ENCODE results near the gene ACTN3. TPM values are rescaled to one million over a fixed set of nuclear protein-coding genes. Genes with fewer than 3 reads are reported as not detected.

The ACTN3 gene
- total RNA-seq, 2 donors from 2014 or later = not detected

GRCh38 chr11:66545701-66546367 is 869 bp upstream of the ACTN3 start, which contains the start of gene ZDHHC24:
Gene ZDHHC24, minus strand, starts transcription at chr11:66546048. Its CDS starts 45 bp downstream, at chr11:66546003.
- ATAC-seq (ENCODE audit: insufficient number of reproducible peaks, low FRiP score, low read depth) (peak; percentile 79), DNase-seq (ENCODE audit: low spot score) (peak; percentile 92)
- Histone ChIP-seq H3K4me3 (peak within 1 kb of the TSS; percentile 99), H3K9me3 (no peaks in the 10 kb centered on the region), H3K27me3 (replicated peaks; ENCODE audit: insufficient read depth) (no peaks in the 10 kb centered on the region), H3K27ac (peak within 1 kb of the TSS; percentile 40 to 73), H3K4me1 (ENCODE audit: control insufficient read depth in 1 of 2, low read depth in 2 of 2) (peaks cover 15 to 25% of the 10 kb centered on the region in 2 donors), H3K36me3 (no peaks in the 10 kb centered on the region)
- TF ChIP-seq, protein P1, sequence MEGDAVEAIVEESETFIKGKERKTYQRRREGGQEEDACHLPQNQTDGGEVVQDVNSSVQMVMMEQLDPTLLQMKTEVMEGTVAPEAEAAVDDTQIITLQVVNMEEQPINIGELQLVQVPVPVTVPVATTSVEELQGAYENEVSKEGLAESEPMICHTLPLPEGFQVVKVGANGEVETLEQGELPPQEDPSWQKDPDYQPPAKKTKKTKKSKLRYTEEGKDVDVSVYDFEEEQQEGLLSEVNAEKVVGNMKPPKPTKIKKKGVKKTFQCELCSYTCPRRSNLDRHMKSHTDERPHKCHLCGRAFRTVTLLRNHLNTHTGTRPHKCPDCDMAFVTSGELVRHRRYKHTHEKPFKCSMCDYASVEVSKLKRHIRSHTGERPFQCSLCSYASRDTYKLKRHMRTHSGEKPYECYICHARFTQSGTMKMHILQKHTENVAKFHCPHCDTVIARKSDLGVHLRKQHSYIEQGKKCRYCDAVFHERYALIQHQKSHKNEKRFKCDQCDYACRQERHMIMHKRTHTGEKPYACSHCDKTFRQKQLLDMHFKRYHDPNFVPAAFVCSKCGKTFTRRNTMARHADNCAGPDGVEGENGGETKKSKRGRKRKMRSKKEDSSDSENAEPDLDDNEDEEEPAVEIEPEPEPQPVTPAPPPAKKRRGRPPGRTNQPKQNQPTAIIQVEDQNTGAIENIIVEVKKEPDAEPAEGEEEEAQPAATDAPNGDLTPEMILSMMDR (IDR thresholded peaks at IDR 0.05) = no peak

DNA sequence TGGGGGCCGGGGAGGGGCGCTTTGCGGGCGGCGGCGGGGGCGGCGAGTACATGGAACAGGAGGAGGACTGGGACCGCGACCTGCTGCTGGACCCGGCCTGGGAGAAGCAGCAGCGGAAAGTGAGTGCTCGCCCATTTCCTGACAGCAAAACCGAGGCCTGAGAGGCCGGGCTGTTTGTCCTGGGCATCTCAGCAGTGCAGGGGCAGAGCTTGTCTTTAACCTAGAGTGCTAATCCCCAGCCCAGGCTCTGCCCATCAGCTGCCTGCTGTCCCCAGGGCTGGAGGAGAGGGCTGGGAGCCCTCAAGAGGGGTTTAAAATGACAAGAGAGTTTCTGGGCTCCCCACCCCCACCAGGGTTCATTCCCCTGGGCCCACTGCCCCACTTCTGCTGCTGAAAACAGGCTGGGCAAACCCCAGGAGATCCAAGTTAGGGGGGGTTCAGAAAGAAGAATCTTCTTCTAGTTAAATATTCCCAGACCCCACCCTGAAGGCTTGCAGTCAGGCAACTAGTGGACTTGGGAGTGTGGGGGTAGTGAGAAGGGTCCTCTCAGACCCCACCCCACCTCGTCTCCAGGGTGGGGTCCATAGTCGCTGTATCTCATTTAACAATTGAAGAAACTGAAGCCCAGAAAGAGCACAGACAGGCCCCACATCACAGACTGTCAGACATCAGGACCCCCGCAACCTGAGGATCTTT is 411 bp downstream of the ACTN3 start:
- H3K4me3 ChIP-seq = peak overlapping the region; percentile 99
- peaks cover 15 to 22% of the 10 kb centered on the region in 2 donors for H3K4me1 ChIP-seq (ENCODE audit: control insufficient read depth in 1 of 2, low read depth in 2 of 2)
- no peak for ATAC-seq (ENCODE audit: insufficient number of reproducible peaks, low FRiP score, low read depth)
- no peak for DNase-seq (ENCODE audit: low spot score)
- TF ChIP-seq, protein P1 (IDR thresholded peaks at IDR 0.05) = no peak
- no peaks in the 10 kb centered on the region for H3K27me3 ChIP-seq (replicated peaks; ENCODE audit: insufficient read depth)
- H3K36me3 ChIP-seq = no peaks in the 10 kb centered on the region
- no peaks in the 10 kb centered on the region for H3K9me3 ChIP-seq
- no peak overlapping the region for H3K27ac ChIP-seq

GRCh38 chr11:66547662-66548009 is 933 bp downstream of the ACTN3 start:
- Histone ChIP-seq H3K4me1 (ENCODE audit: control insufficient read depth in 1 of 2, low read depth in 2 of 2) (peaks cover 15 to 17% of the 10 kb centered on the region in 2 donors), H3K4me3 (no peak overlapping the region), H3K9me3 (no peaks in the 10 kb centered on the region), H3K36me3 (no peaks in the 10 kb centered on the region), H3K27ac (no peak overlapping the region), H3K27me3 (replicated peaks; ENCODE audit: insufficient read depth) (no peaks in the 10 kb centered on the region)
- ATAC-seq (ENCODE audit: insufficient number of reproducible peaks, low FRiP score, low read depth) = no peak
- no peak for DNase-seq (ENCODE audit: low spot score)
- TF ChIP-seq, protein P1 (IDR thresholded peaks at IDR 0.05) = no peak

GRCh38 chr11:66548041-66548440 is 1.3 kb downstream of the ACTN3 start:
- Histone ChIP-seq H3K4me1 (ENCODE audit: control insufficient read depth in 1 of 2, low read depth in 2 of 2) (peaks cover 15 to 17% of the 10 kb centered on the region in 2 donors), H3K36me3 (no peaks in the 10 kb centered on the region), H3K9me3 (no peaks in the 10 kb centered on the region), H3K27me3 (replicated peaks; ENCODE audit: insufficient read depth) (no peaks in the 10 kb centered on the region), H3K4me3 (no peak overlapping the region), H3K27ac (no peak overlapping the region)
- no peak for ATAC-seq (ENCODE audit: insufficient number of reproducible peaks, low FRiP score, low read depth)
- DNase-seq (ENCODE audit: low spot score) = no peak
- TF ChIP-seq, protein P1 (IDR thresholded peaks at IDR 0.05) = no peak

- H3K36me3 ChIP-seq = no peaks in the 10 kb centered on the region
- no peak overlapping the region for H3K27ac ChIP-seq
- H3K4me3 ChIP-seq = no peak overlapping the region
- no peaks in the 10 kb centered on the region for H3K9me3 ChIP-seq
- no peaks in the 10 kb centered on the region for H3K27me3 ChIP-seq (replicated peaks; ENCODE audit: insufficient read depth)
- no peak for ATAC-seq (ENCODE audit: insufficient number of reproducible peaks, low FRiP score, low read depth)
- no peak for DNase-seq (ENCODE audit: low spot score)
- TF ChIP-seq, protein P1 (IDR thresholded peaks at IDR 0.05) = no peak
- peaks cover 12 to 17% of the 10 kb centered on the region in 2 donors for H3K4me1 ChIP-seq (ENCODE audit: control insufficient read depth in 1 of 2, low read depth in 2 of 2)
Measured at GRCh38 chr11:66548774-66549630, 2.3 kb downstream of the ACTN3 start.

All from thoracic aorta (tissue), 2 donors.